NT2/D1 (cell line): ENCODE measurements around the gene TEX2.
A peak's percentile ranks its signal among the peaks of the same experiment; 100 is the strongest.

Experiments
- DNase-seq: peaks from one replicate; pipeline ENCODE4 v3.0.0-alpha.2; 2011; ENCODE audit warnings: low read depth, low spot score
- H3K27me3 ChIP-seq: 2 replicates; pipeline ENCODE4 v1.6.0; 2011; ENCODE audit warnings: mild to moderate bottlenecking; ENCODE audit not compliant: insufficient read length, insufficient read depth
- H3K36me3 ChIP-seq: 2 replicates; pipeline ENCODE4 v1.6.1; 2011; ENCODE audit warnings: mild to moderate bottlenecking, low read length, mixed read lengths; ENCODE audit not compliant: insufficient read depth, insufficient read length
- H3K4me1 ChIP-seq: 2 replicates; pipeline ENCODE4 v1.5.1; 2011; ENCODE audit not compliant: insufficient read depth, insufficient read length
- H3K4me3 ChIP-seq: 2 replicates; pipeline ENCODE4 v1.5.1; 2011; ENCODE audit warnings: low read depth; ENCODE audit not compliant: insufficient read length
- H3K9ac ChIP-seq: 2 replicates; pipeline ENCODE4 v1.6.0; 2011; ENCODE audit warnings: low read depth; ENCODE audit not compliant: insufficient read length
- H3K9me3 ChIP-seq: 2 replicates; pipeline ENCODE4 v1.5.1; 2011; ENCODE audit warnings: mild to moderate bottlenecking, low read length; ENCODE audit not compliant: insufficient read depth
- SUZ12 ChIP-seq: IDR thresholded peaks from 2 replicates; pipeline ENCODE4 v1.6.1; 2011; ENCODE audit not compliant: insufficient read length, insufficient read depth; ENCODE audit errors: extremely low read depth
- YY1 ChIP-seq: IDR thresholded peaks from 2 replicates; pipeline ENCODE4 v1.6.1; 2011; ENCODE audit not compliant: insufficient read length, insufficient read depth
- ZNF274 ChIP-seq: IDR thresholded peaks from 2 replicates; pipeline ENCODE4 v1.6.1; 2011; ENCODE audit warnings: mild to moderate bottlenecking, low read depth, low read length

Gene TEX2

DNA sequence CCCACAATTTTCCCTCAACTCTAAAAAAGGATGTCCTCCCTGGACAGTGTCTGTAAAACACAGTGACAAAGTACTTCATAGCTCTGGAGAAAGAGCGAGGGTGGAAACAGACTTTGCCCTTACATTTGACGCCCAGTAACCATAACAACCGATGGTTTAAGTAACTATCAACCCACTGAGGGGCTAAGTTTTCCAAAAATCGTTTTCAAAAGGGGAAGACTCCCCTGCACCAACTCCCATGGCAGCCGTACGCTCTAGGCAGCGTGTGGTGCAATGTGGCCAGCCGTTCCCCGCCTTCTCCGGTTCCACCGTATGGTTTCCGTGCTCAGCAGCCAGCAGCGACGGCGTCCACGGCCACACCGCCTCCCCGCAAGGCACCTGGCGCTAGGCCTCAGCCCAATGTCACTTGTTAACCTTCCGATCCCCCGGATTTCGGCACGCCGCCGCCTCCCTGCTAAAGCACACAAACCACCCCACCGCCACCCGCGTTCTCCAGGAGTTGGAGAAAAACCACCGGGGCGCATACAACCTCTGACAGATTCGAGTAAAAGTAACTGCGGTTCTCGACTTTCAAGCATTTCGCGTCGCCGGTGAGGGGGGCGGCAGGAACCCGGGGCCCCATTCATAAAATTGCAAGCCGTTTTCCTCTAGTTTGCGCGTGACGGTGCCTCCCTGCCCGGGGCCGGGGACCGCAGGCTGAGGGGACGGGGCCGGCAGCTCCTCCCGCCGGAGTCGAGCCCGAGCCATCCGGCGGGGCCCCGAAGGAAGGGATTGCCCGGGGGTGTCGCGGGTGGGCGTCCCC is 661 bp downstream of the TEX2 start:
- Histone ChIP-seq H3K27me3 (peaks cover 33% of the 10 kb centered on the region), H3K36me3 (no peaks in the 10 kb centered on the region), H3K9me3 (no peaks in the 10 kb centered on the region), H3K4me1 (no peaks in the 10 kb centered on the region), H3K4me3 (peak overlapping the region; percentile 70), H3K9ac (peak overlapping the region; percentile 83)
- no peak for DNase-seq
- TF ChIP-seq SUZ12 (no peak), ZNF274 (no peak)

DNA sequence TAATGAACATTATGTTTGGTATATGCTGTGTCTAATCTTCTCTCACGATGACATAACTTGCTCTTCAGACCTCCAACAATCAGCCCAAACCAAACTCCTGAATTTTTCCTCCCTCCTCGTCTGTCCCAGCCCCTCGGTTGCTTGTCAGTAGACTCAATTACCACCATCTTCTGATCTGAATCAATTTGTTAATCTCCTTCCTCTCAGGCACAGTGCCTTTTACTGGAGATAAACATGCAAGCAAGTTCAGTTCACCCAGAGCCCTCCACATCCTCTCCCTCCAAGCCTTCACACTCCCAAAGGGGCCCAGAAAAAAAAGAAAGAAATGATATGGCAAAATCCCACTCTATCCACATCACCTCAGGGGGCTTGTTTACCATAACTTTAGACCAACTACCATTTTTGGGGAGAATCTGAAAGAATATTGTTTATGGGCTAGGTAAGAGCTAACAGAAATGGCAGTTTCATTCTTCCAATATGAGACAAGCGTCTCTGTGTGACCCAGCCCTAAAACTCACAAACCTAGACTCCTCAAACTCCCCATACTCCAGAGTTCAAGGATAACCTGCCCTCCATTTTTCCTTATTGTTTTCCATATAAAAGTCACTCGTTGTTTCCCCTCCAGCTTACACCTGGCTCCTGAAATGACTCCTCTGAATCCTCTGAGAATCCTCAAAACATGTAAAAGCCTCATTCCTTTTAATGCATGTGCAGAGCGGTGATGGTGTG is 1.5 kb downstream of the TEX2 start:
- no peaks in the 10 kb centered on the region for H3K9me3 ChIP-seq
- TF ChIP-seq YY1 (no peak), ZNF274 (no peak), SUZ12 (no peak)
- H3K36me3 ChIP-seq, result no peaks in the 10 kb centered on the region
- H3K4me3 ChIP-seq, result peak overlapping the region; percentile 70
- no peaks in the 10 kb centered on the region for H3K4me1 ChIP-seq
- peaks cover 33% of the 10 kb centered on the region for H3K27me3 ChIP-seq
- no peak for DNase-seq
- peak overlapping the region; percentile 83 for H3K9ac ChIP-seq

DNA sequence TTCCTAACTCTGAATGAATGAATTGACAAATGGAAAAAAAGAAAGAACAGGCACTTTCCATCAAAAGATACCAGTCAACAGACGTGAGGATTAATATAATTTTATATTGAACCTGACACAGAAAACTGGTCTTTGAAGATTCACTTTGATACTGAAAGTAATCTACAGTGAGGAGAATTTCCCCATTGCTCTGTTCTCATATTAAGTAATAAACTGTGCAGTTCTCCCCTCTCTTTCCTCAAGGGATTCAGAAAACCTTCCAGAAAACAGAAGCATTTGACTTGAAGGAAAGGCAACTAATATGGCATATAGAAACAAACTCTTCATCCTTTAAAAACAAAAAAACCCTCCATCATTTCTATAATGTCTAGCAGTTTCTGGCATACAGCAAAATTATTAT is 2.2 kb downstream of the TEX2 start:
- H3K36me3 ChIP-seq, result no peaks in the 10 kb centered on the region
- no peaks in the 10 kb centered on the region for H3K4me1 ChIP-seq
- DNase-seq, result no peak
- peaks cover 33% of the 10 kb centered on the region for H3K27me3 ChIP-seq
- TF ChIP-seq SUZ12, result no peak
- no peaks in the 10 kb centered on the region for H3K9me3 ChIP-seq
- H3K4me3 ChIP-seq, result no peak overlapping the region
- H3K9ac ChIP-seq, result no peak overlapping the region

DNA sequence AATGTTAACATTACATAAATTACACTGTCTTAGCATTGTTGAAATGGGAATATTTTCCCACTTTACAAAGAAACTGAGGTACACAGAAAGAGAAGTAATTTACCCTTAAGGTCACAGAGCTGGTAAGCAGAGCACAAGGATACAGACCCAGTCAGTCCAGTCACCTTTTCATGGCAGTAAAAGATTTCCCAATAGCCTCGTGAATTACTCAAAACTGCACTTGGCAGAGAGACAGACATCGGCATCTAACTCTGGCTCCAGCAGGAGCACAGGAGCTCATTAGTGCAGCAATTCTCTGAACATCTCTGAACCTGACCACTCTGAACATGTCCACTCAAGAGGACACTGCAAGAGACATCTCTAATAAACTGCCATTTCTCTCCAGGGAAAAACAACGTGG is 3.1 kb downstream of the TEX2 start:
- no peak for DNase-seq
- TF ChIP-seq YY1 (no peak), SUZ12 (no peak), ZNF274 (no peak)
- H3K27me3 ChIP-seq, result peaks cover 32% of the 10 kb centered on the region
- H3K9ac ChIP-seq, result no peak overlapping the region
- no peaks in the 10 kb centered on the region for H3K9me3 ChIP-seq
- H3K36me3 ChIP-seq, result no peaks in the 10 kb centered on the region
- H3K4me1 ChIP-seq, result no peaks in the 10 kb centered on the region
- H3K4me3 ChIP-seq, result no peak overlapping the region

DNA sequence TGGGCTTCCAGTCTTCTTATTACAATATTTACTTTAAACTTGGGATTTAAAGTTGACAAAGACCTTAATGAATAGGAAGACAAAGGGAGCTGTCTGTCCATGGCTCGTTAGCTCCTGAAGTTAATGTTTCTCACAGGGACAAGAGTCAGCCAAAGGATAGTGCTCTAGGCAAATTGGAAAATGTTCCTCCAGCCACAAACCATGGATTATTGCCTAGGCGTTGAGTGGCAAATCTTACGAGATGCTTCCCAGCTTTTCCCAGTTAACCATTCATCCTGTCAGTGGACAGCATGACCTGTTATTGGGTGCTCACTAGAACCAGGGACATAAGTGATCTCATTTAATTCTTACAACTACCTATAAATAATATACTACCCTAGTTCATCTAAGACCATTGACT is 3.6 kb downstream of the TEX2 start:
- H3K9ac ChIP-seq, result no peak overlapping the region
- no peaks in the 10 kb centered on the region for H3K9me3 ChIP-seq
- H3K36me3 ChIP-seq, result no peaks in the 10 kb centered on the region
- no peaks in the 10 kb centered on the region for H3K4me1 ChIP-seq
- peaks cover 27% of the 10 kb centered on the region for H3K27me3 ChIP-seq
- DNase-seq, result no peak
- TF ChIP-seq ZNF274, result no peak
- no peak for TF ChIP-seq SUZ12
- TF ChIP-seq YY1, result no peak
- H3K4me3 ChIP-seq, result no peak overlapping the region

DNA sequence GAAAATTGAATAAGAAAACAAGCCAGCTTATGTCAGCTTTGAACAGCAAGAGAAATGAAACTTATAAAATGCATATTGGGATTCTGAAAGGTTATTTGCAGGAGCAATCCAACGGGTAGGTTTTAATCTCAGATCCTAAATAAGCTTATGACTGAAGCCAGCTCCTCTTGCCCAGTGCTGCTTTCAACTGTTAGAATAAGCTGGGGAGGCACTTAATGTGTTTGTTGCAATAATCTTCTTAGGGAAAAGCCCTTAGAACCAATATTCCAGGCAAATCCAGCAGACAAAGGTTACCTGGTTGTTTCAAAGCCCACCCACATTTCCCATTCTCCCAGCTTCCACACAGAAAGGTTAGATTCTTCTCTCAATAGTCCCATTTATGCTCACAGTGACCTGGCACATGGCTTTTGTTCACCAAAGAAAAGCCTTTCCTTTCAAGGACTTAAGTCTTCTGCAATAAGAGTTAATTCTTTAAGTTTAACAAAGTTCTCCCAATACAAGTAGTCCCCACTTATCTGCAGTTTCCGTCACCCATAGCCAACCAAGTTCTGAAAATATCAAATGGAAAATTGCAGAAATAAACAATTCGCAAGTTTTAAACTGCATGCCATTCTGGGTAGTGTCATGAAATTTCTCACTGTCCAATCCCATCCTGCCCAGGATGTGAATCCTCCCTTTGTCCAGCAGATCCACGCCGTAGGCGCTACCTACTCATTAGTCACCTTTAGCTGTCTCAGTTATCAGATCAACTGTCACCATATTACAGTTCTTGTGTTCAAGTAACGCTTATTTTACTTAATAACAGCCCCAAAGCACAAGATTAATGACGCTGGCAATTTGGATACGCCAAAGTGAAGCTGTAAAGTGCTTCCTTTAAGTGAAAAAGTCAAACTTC is 5.9 kb downstream of the TEX2 start:
- no peak for DNase-seq
- Histone ChIP-seq H3K9ac (no peak overlapping the region), H3K36me3 (no peaks in the 10 kb centered on the region), H3K9me3 (no peaks in the 10 kb centered on the region), H3K4me3 (no peak overlapping the region), H3K4me1 (no peaks in the 10 kb centered on the region), H3K27me3 (peaks cover 15% of the 10 kb centered on the region)
- TF ChIP-seq ZNF274 (no peak), YY1 (no peak), SUZ12 (no peak)

DNA sequence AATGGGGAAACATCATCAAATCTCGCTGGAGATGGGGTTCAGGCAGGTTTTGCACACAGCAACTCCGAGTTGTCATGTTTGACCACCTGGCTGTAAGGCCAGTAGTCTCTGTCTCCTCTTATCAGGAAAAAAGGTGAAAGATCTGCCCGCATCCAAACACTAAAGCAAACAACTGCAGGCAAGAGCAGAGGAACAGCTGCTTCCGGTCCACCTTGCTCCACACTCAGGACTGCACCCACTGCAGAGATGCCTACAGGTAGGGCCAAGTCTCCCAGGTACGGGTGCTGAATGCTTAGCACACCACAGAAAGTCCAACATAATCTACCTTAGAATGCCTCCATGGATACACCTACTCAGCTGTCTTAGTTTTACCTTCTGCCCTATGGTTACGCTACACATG is 7.3 kb downstream of the TEX2 start:
- DNase-seq, result no peak
- no peak for TF ChIP-seq YY1
- TF ChIP-seq SUZ12, result no peak
- no peak for TF ChIP-seq ZNF274
- H3K9me3 ChIP-seq, result no peaks in the 10 kb centered on the region
- H3K9ac ChIP-seq, result no peak overlapping the region
- no peak overlapping the region for H3K4me3 ChIP-seq
- no peaks in the 10 kb centered on the region for H3K4me1 ChIP-seq
- H3K27me3 ChIP-seq, result peaks cover under 1% of the 10 kb centered on the region
- H3K36me3 ChIP-seq, result no peaks in the 10 kb centered on the region
